Brain microvascular endothelial cell (primary cell): ENCODE measurements around the gene C19orf73.
"Not testable (repeated sequence)": the region's sequence is repeated elsewhere in the genome, so short reads cannot be mapped to it uniquely, and the experiment has no call there.

Experiments
- DNase-seq: peaks from one replicate; pipeline ENCODE4 v3.0.0-alpha.2; 2020
- H3K27ac ChIP-seq: fragments of 250-450 bp; sonication (Bioruptor Pico); 2 replicates; pipeline ENCODE4 v1.5.1; 2020; ENCODE audit warnings: mild to moderate bottlenecking, moderate library complexity
- H3K27me3 ChIP-seq: fragments of 250-450 bp; sonication (Bioruptor Pico); replicated peaks from 2 replicates; pipeline ENCODE4 v1.5.1; 2020; ENCODE audit warnings: mild to moderate bottlenecking
- H3K36me3 ChIP-seq: fragments of 250-450 bp; sonication (Bioruptor Pico); replicated peaks from 2 replicates; pipeline ENCODE4 v1.5.1; 2020; ENCODE audit warnings: mild to moderate bottlenecking
- H3K4me3 ChIP-seq: 2 replicates; pipeline ENCODE4 v1.5.1; 2011; ENCODE audit warnings: low read depth, mild to moderate bottlenecking, control low read depth, low read length, moderate library complexity
- CTCF ChIP-seq: IDR thresholded peaks from 2 replicates; pipeline ENCODE4 v1.5.1; 2011; ENCODE audit warnings: low read depth, mild to moderate bottlenecking, moderate library complexity, low read length, control low read depth, inconsistent platforms; ENCODE audit errors: missing control alignments
- in situ Hi-C: cut with HindIII; loops from 2 replicates; pipeline ENCODE4 v1.10.0; 2017; ENCODE audit warnings: low sequenced_read_pairs, low pct_ligation_motif_present

C19orf73 gene

GRCh38 chr19:49127674-49128544 lies 9.0 kb upstream of the C19orf73 start:
- no peak overlapping the region for H3K27ac ChIP-seq
- TF ChIP-seq CTCF: no peak
- H3K4me3 ChIP-seq: peak overlapping the region; percentile 48
- peak; percentile 94 for DNase-seq
- in situ Hi-C loops: no loop called here
- no peaks in the 10 kb centered on the region for H3K27me3 ChIP-seq
- H3K36me3 ChIP-seq: no peaks in the 10 kb centered on the region

DNA sequence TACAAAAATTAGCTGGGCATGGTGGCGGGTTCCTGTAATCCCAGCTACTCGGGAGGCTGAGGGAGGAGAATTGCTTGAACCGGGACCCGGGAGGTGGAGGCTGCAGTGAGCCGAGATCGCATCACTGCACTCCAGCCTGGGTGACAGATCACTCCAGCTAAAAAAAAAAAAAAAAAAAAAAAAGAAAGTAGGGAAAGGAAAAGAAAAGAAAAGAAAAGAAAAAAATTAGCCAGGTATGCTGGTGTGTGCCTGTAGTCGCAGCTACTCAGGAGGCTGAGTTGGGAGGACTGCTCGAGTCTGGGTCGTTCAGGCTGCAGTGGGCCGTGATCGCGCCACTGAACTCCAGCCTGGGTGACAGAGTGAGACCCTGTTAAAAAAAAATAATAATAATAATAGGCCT lies 8.3 kb upstream of the C19orf73 start:
- H3K27me3 ChIP-seq, in situ Hi-C loops, H3K4me3 ChIP-seq: not testable (repeated sequence)

GRCh38 chr19:49126575-49126974 lies 7.6 kb upstream of the C19orf73 start:
- no peak overlapping the region for H3K27ac ChIP-seq
- in situ Hi-C loops: no loop called here

More for the DNA sequence above, 8.3 kb upstream of the C19orf73 start:
- not testable (repeated sequence) for H3K27ac ChIP-seq, H3K36me3 ChIP-seq, DNase-seq

GRCh38 chr19:49125025-49125731 lies 6.2 kb upstream of the C19orf73 start:
- H3K27me3 ChIP-seq: no peaks in the 10 kb centered on the region
- TF ChIP-seq CTCF: no peak
- no peak for DNase-seq
- no peak overlapping the region for H3K4me3 ChIP-seq
- no peaks in the 10 kb centered on the region for H3K36me3 ChIP-seq
- no peak overlapping the region for H3K27ac ChIP-seq
- in situ Hi-C loops: no loop called here

More at GRCh38 chr19:49126575-49126974, 7.6 kb upstream of the C19orf73 start:
- Histone ChIP-seq H3K27me3 (no peaks in the 10 kb centered on the region), H3K4me3 (no peak overlapping the region), H3K36me3 (no peaks in the 10 kb centered on the region)
- no peak for DNase-seq
- no peak for TF ChIP-seq CTCF

DNA sequence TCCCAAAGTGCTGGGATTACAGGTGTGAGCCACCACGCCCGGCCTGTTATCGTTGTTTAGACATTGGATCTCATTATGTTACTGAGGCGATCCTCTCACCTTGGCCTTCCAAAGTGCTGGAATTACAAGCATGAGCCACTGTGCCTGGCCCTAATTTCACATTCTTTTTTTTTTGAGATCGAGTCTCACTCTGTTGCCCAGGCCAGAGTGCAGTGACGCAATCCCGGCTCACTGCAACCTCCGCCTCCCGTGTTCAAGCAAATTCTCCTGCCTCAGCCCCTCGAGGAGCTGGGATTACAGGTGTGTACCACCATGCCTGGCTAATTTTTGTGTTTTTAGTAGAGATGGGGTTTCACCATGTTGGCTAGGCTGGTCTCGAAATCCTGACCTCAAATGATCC lies 4.3 kb upstream of the C19orf73 start:
- H3K27ac ChIP-seq, H3K27me3 ChIP-seq, in situ Hi-C loops, H3K36me3 ChIP-seq, H3K4me3 ChIP-seq, DNase-seq: not testable (repeated sequence)

- H3K27me3 ChIP-seq, H3K4me3 ChIP-seq, H3K36me3 ChIP-seq, H3K27ac ChIP-seq, in situ Hi-C loops, DNase-seq: not testable (repeated sequence)
Measured at GRCh38 chr19:49121841-49122240, 2.9 kb upstream of the C19orf73 start.

GRCh38 chr19:49120868-49121267 lies 1.9 kb upstream of the C19orf73 start:
- H3K4me3 ChIP-seq: no peak overlapping the region
- DNase-seq: no peak
- H3K27ac ChIP-seq: no peak overlapping the region
- no peak for TF ChIP-seq CTCF
- H3K27me3 ChIP-seq: no peaks in the 10 kb centered on the region
- H3K36me3 ChIP-seq: no peaks in the 10 kb centered on the region
- in situ Hi-C loops: no loop called here
